H1 (cell line): ENCODE measurements around the gene TRIM65. TPM values are rescaled to one million over a fixed set of nuclear protein-coding genes. Genes with fewer than 3 reads are reported as not detected.
A peak's percentile ranks its signal among the peaks of the same experiment; 100 is the strongest.

Experiments
- CTCF ChIA-PET: fragments of 300-600 bp; sonication (Branson Sonifier 250); formaldehyde crosslinking; loops from one replicate; lab custom pipeline; 2021; ENCODE audit not compliant: partially characterized antibody; lab: Charles Lee
- POLR2A ChIA-PET: fragments of 300-600 bp; sonication (Branson Sonifier 250); formaldehyde crosslinking; loops from one replicate; lab custom pipeline; 2021; ENCODE audit warnings: inconsistent platforms; ENCODE audit not compliant: partially characterized antibody; lab: Charles Lee
- DNase-seq, 2 experiments: peaks; one replicate each; pipeline versions ENCODE4 v3.0.0 to v3.0.0-alpha.2; 2010 to 2022; ENCODE audit warnings: low spot score in 2 of 2, low read depth in 1 of 2, mixed read lengths in 1 of 2
- FAIRE-seq: peaks from 2 replicates; lab custom pipeline; 2011; peaks lifted over from hg19 to GRCh38; lab: Jason Lieb, UNC
- H2AFZ ChIP-seq: 2 replicates; pipeline ENCODE4 v1.8.1; 2012; ENCODE audit warnings: low read length, inconsistent platforms
- H2AK5ac ChIP-seq: 2 replicates; pipeline ENCODE4 v1.6.1; 2013; ENCODE audit warnings: low read depth, low read length
- H2BK120ac ChIP-seq: replicated peaks from 2 replicates; pipeline ENCODE3; 2013; ENCODE audit warnings: low read depth, low read length, inconsistent platforms
- H2BK12ac ChIP-seq: 2 replicates; pipeline ENCODE4 v1.6.1; 2013; ENCODE audit warnings: low read depth, low read length
- H2BK15ac ChIP-seq: 2 replicates; pipeline ENCODE4 v1.6.1; 2013; ENCODE audit warnings: low read length
- H2BK20ac ChIP-seq: 2 replicates; pipeline ENCODE4 v1.6.1; 2013; ENCODE audit warnings: low read length
- H2BK5ac ChIP-seq: 2 replicates; pipeline ENCODE4 v1.6.1; 2013; ENCODE audit warnings: low read depth, low read length
- H3K14ac ChIP-seq: 2 replicates; pipeline ENCODE4 v1.6.1; 2013; ENCODE audit warnings: inconsistent platforms; ENCODE audit not compliant: insufficient read length
- H3K18ac ChIP-seq: 2 replicates; pipeline ENCODE4 v1.6.1; 2013; ENCODE audit warnings: low read length; ENCODE audit errors: extremely low read depth
- H3K23ac ChIP-seq: 2 replicates; pipeline ENCODE4 v1.6.1; 2013; ENCODE audit warnings: inconsistent platforms; ENCODE audit not compliant: insufficient read length
- H3K23me2 ChIP-seq: 2 replicates; pipeline ENCODE4 v1.6.1; 2013; ENCODE audit warnings: low read depth, low read length
- H3K27ac ChIP-seq: 2 replicates; pipeline ENCODE4 v1.6.1; 2011; ENCODE audit warnings: low read depth, low read length, inconsistent platforms
- H3K27me3 ChIP-seq, 4 experiments: replicated peaks in 1 of 4; 1 replicate in 1 of 4; 2 replicates in 3 of 4; pipeline versions ENCODE4 v1.6.1 to v1.8.1; 2011 to 2013; ENCODE audit warnings: low read length in 3 of 4, mild to moderate bottlenecking in 3 of 4, inconsistent platforms in 2 of 4, mixed read lengths in 2 of 4, moderate library complexity in 1 of 4; ENCODE audit not compliant: control insufficient read depth in 3 of 4, insufficient read depth in 3 of 4; ENCODE audit errors: extremely low read depth in 1 of 4
- H3K36me3 ChIP-seq, 4 experiments: 2 replicates each; pipeline versions ENCODE4 v1.6.1 to v1.8.1; 2011 to 2013; ENCODE audit warnings: mild to moderate bottlenecking in 4 of 4, low read length in 3 of 4, moderate library complexity in 2 of 4, control low read depth in 1 of 4, inconsistent platforms in 1 of 4; ENCODE audit not compliant: insufficient read depth in 4 of 4, control insufficient read depth in 2 of 4
- H3K4ac ChIP-seq: replicated peaks from 2 replicates; pipeline ENCODE3; 2013; ENCODE audit warnings: low read length, low read depth, mixed read lengths, inconsistent platforms; ENCODE audit not compliant: insufficient read length
- H3K4me1 ChIP-seq, 4 experiments: replicated peaks in 1 of 4; 1 replicate in 1 of 4; 2 replicates in 3 of 4; pipeline versions ENCODE4 v1.6.1 to v1.8.1; 2011 to 2013; ENCODE audit warnings: low read length in 3 of 4, inconsistent platforms in 2 of 4, mixed read lengths in 1 of 4; ENCODE audit not compliant: insufficient read depth in 4 of 4, control insufficient read depth in 3 of 4
- H3K4me2 ChIP-seq, 2 experiments: 2 replicates each; pipeline versions ENCODE4 v1.6.1 to v1.8.1; 2011 to 2013; ENCODE audit warnings: low read depth in 2 of 2, low read length in 2 of 2, control low read depth in 1 of 2, inconsistent platforms in 1 of 2, mild to moderate bottlenecking in 1 of 2; ENCODE audit not compliant: insufficient read depth in 1 of 2
- H3K4me3 ChIP-seq, 4 experiments: fragments of 200-600, 300-600 bp in 1 of 4; sonication (generic), shearing (Covaris generic), sonication (Bioruptor Twin) in 1 of 4; 2 replicates each; pipeline versions ENCODE4 v1.5.1 to v1.8.1; 2011 to 2016; ENCODE audit warnings: low read length in 4 of 4, low read depth in 3 of 4, control low read depth in 2 of 4, inconsistent platforms in 2 of 4, mild to moderate bottlenecking in 2 of 4, mixed read lengths in 1 of 4, moderate library complexity in 1 of 4; ENCODE audit not compliant: insufficient read depth in 2 of 4; ENCODE audit errors: extremely low read depth in 1 of 4
- H3K56ac ChIP-seq: replicated peaks from 2 replicates; pipeline ENCODE3; 2013; ENCODE audit warnings: low read depth, mild to moderate bottlenecking, mixed read lengths, low read length, inconsistent platforms; ENCODE audit not compliant: insufficient read length
- H3K79me1 ChIP-seq: 2 replicates; pipeline ENCODE4 v1.6.1; 2013; ENCODE audit warnings: low read depth, low read length, control low read depth
- H3K79me2 ChIP-seq, 2 experiments: 2 replicates each; pipeline versions ENCODE4 v1.6.1 to v1.8.1; 2012 to 2013; ENCODE audit warnings: low read length in 2 of 2, mild to moderate bottlenecking in 2 of 2, inconsistent platforms in 1 of 2; ENCODE audit not compliant: insufficient read depth in 2 of 2, control insufficient read depth in 1 of 2
- H3K9ac ChIP-seq, 4 experiments: replicated peaks in 1 of 4; 1 replicate in 1 of 4; 2 replicates in 3 of 4; pipeline versions ENCODE4 v1.6.1 to v1.8.1; 2011 to 2013; ENCODE audit warnings: low read depth in 3 of 4, low read length in 3 of 4, control low read depth in 2 of 4, mild to moderate bottlenecking in 2 of 4, moderate library complexity in 2 of 4, inconsistent platforms in 1 of 4; ENCODE audit errors: extremely low read depth in 1 of 4
- H3K9me3 ChIP-seq, 2 experiments: 2 replicates each; pipeline versions ENCODE4 v1.6.1 to v1.8.1; 2012 to 2013; ENCODE audit warnings: mild to moderate bottlenecking in 2 of 2, moderate library complexity in 2 of 2, control low read depth in 1 of 2, inconsistent platforms in 1 of 2, low read depth in 1 of 2, low read length in 1 of 2, mixed read lengths in 1 of 2; ENCODE audit not compliant: insufficient read depth in 2 of 2
- H4K20me1 ChIP-seq, 2 experiments: replicated peaks in 1 of 2; 2 replicates each; pipeline versions ENCODE3 to v1.8.1; 2011 to 2013; ENCODE audit warnings: inconsistent platforms in 2 of 2, low read length in 2 of 2, mild to moderate bottlenecking in 1 of 2; ENCODE audit not compliant: insufficient read depth in 2 of 2, control insufficient read depth in 1 of 2
- H4K5ac ChIP-seq: 2 replicates; pipeline ENCODE4 v1.6.1; 2013; ENCODE audit warnings: low read length, low read depth, mixed read lengths, inconsistent platforms; ENCODE audit not compliant: insufficient read length
- H4K8ac ChIP-seq: 2 replicates; pipeline ENCODE4 v1.8.0; 2013; ENCODE audit warnings: mild to moderate bottlenecking, moderate library complexity, low read length, inconsistent platforms; ENCODE audit not compliant: insufficient read depth; ENCODE audit errors: extremely low read depth
- H4K91ac ChIP-seq: replicated peaks from 2 replicates; pipeline ENCODE3; 2013; ENCODE audit warnings: low read length, mixed read lengths, inconsistent platforms; ENCODE audit not compliant: insufficient read length
- ASH2L ChIP-seq: fragments of 200-600, 300-600 bp; sonication (generic); IDR thresholded peaks from one replicate; pipeline ENCODE4 v1.7.1; 2017; ENCODE audit warnings: low read length
- CHD2 ChIP-seq: IDR thresholded peaks from 2 replicates; pipeline ENCODE4 v1.6.1; 2012; ENCODE audit warnings: low read length, improper control_type of control experiment
- EP300 ChIP-seq, 2 experiments: IDR thresholded peaks; 1 replicate in 1 of 2; 2 replicates in 1 of 2; pipeline ENCODE4 v1.6.1; 2011 to 2012; ENCODE audit warnings: low read depth in 2 of 2, low read length in 2 of 2, mild to moderate bottlenecking in 2 of 2, borderline replicate concordance in 1 of 2, inconsistent platforms in 1 of 2, moderate library complexity in 1 of 2
- GABPA ChIP-seq: IDR thresholded peaks from 2 replicates; pipeline ENCODE4 v1.6.1; 2011; ENCODE audit warnings: mild to moderate bottlenecking, low read length, moderate library complexity, borderline replicate concordance; ENCODE audit not compliant: insufficient read depth
- GTF2F1 ChIP-seq: IDR thresholded peaks from 2 replicates; pipeline ENCODE4 v1.6.1; 2012; ENCODE audit warnings: low read depth, low read length, improper control_type of control experiment, borderline replicate concordance
- KDM5A ChIP-seq: fragments of 200-600 bp; IDR thresholded peaks from 2 replicates; pipeline ENCODE4 v1.7.1; 2012; ENCODE audit warnings: mild to moderate bottlenecking, low read length, inconsistent platforms, mixed read lengths
- NRF1 ChIP-seq: IDR thresholded peaks from 2 replicates; pipeline ENCODE4 v1.6.1; 2011; ENCODE audit warnings: mild to moderate bottlenecking, low read depth, low read length, improper control_type of control experiment
- PHF8 ChIP-seq: fragments of 200-600 bp; sonication (generic); conservative IDR thresholded peaks from 2 replicates; pipeline ENCODE4 v1.7.1; 2012; ENCODE audit warnings: low read depth, mild to moderate bottlenecking, inconsistent platforms, low read length, moderate library complexity
- POLR2A ChIP-seq, 2 experiments: IDR thresholded peaks; 1 replicate in 1 of 2; 2 replicates in 1 of 2; pipeline ENCODE4 v1.6.1; 2011; ENCODE audit warnings: low read depth in 2 of 2, low read length in 2 of 2, mild to moderate bottlenecking in 2 of 2; ENCODE audit errors: control extremely low read depth in 1 of 2
- RBBP5 ChIP-seq: IDR thresholded peaks from 2 replicates; pipeline ENCODE4 v1.7.1; 2012; ENCODE audit warnings: low read depth, mild to moderate bottlenecking, inconsistent platforms, low read length, moderate library complexity, borderline replicate concordance
- RFX5 ChIP-seq: IDR thresholded peaks from 2 replicates; pipeline ENCODE4 v1.6.1; 2011; ENCODE audit warnings: low read depth, low read length, improper control_type of control experiment, borderline replicate concordance
- SP1 ChIP-seq: IDR thresholded peaks from 2 replicates; pipeline ENCODE4 v1.6.1; 2011; ENCODE audit warnings: low read depth, low read length
- SP2 ChIP-seq: IDR thresholded peaks from 2 replicates; pipeline ENCODE4 v1.6.1; 2012; ENCODE audit warnings: mild to moderate bottlenecking, low read length, inconsistent platforms
- TCF12 ChIP-seq: IDR thresholded peaks from 2 replicates; pipeline ENCODE4 v1.6.1; 2011; ENCODE audit warnings: low read depth, mild to moderate bottlenecking, low read length
- WGBS, 2 experiments: shearing (Covaris generic) in 1 of 2; methylation state at CpG; one replicate each; pipeline versions ENCODE4 v1.1.6 to v1.1.7; 2013 to 2015; ENCODE audit warnings: low lambda C conversion rate in 2 of 2, mixed read lengths in 2 of 2, inconsistent platforms in 1 of 2, low coverage in 1 of 2, missing lambda C conversion rate in 1 of 2; ENCODE audit not compliant: insufficient replicate concordance in 2 of 2, insufficient coverage in 1 of 2, insufficient read length in 1 of 2; ENCODE audit errors: extremely low coverage in 1 of 2, missing lambda C conversion rate in 1 of 2; 5-methylcytosine and 5-hydroxymethylcytosine counted together
- polyA plus RNA-seq, 7 experiments: library from polyadenylated mRNA; depleted of rRNA in 3 of 7; stranded (reverse) in 5 of 7; unstranded in 2 of 7; fragments of >200 nt in 5 of 7; fragments of 200-250 nt in 2 of 7; gene quantifications; 1 replicate in 5 of 7; 2 replicates in 1 of 7; 4 replicates in 1 of 7; pipeline versions ENCODE4 v1.2.1 to v1.2.3, GENCODE V29; 2011 to 2013; ENCODE audit warnings: missing spikeins in 2 of 7, mixed read lengths in 2 of 7
- total RNA-seq: library from RNA; stranded (reverse); fragmentation: NEBNext Ultra II Directional; extraction: Animal tissue kit (Norgen Biotek cat#: 25700); gene quantifications from 2 replicates; pipeline ENCODE4 v1.2.1, GENCODE V29; 2021
- TF ChIP-seq, protein P1 (sequence below): IDR thresholded peaks from 2 replicates; pipeline ENCODE4 v1.6.1; 2011; ENCODE audit warnings: low read depth, mild to moderate bottlenecking, low read length; ENCODE audit not compliant: insufficient read depth

The TRIM65 gene
- total and polyA plus RNA-seq, 2 of the 8 experiments (the other 6 are each of a cell fraction or from before 2014, with no cell fraction given): 21.2 to 48.6 TPM

GRCh38 chr17:75840799-75841164 lies 56.0 kb downstream of the TRIM65 start:
- Histone ChIP-seq H3K79me2 (no peaks in the 10 kb centered on the region), H3K79me1 (no peaks in the 10 kb centered on the region), H2AK5ac (no peak overlapping the region), H3K4me2 (no peak overlapping the region), H2BK20ac (no peak overlapping the region), H4K5ac (no peak overlapping the region), H3K23ac (no peak overlapping the region), H2AFZ (no peak overlapping the region), H3K27me3 (no peaks in the 10 kb centered on the region), H3K36me3 (no peaks in the 10 kb centered on the region), H2BK15ac (no peak overlapping the region), H3K4ac (no peak overlapping the region), H2BK12ac (no peak overlapping the region), H3K4me3 (no peak overlapping the region), H3K56ac (no peak overlapping the region), H4K91ac (no peak overlapping the region), H3K9ac (no peak overlapping the region), H2BK120ac (no peak overlapping the region), H3K14ac (no peak overlapping the region), H3K9me3 (no peaks in the 10 kb centered on the region), H2BK5ac (no peak overlapping the region), H3K18ac (no peak overlapping the region), H4K20me1 (no peaks in the 10 kb centered on the region), H3K23me2 (no peaks in the 10 kb centered on the region), H3K27ac (no peak overlapping the region), H4K8ac (peak overlapping the region; percentile 85), H3K4me1 (peaks cover 0 to 8% (median 6%) of the 10 kb centered on the region in 4 experiments; a peak in 4 of 7 replicates)
- DNase-seq (no peak), FAIRE-seq (no peak)
- POLR2A ChIA-PET: interaction anchor here (1.0 to 2.0 kb wide), 2 partner anchors 9 to 61 kb away, joined by 3 to 9 read pairs; no protein-coding TSS in a partner anchor
- CTCF ChIA-PET: interaction anchor here (0.8 to 27.2 kb wide), 3 partner anchors 10 to 61 kb away, joined by 3 to 563 read pairs (median 563); partner anchors contain the start of genes UNC13D and WBP2
- WGBS, 2 experiments: 80% methylated on average over 3 of the region's 7 CpGs; no CpG with 5 or more reads in 1 of the 2 experiments
- TF ChIP-seq TCF12 (no peak), SP2 (no peak), RBBP5 (no peak), NRF1 (no peak), EP300 (IDR thresholded peaks at IDR 0.05; ENCODE audit: borderline replicate concordance in 1 of 2, low read depth in 2 of 2, low read length in 2 of 2) (no peak), PHF8 (no peak), RFX5 (no peak), POLR2A (IDR thresholded peaks at IDR 0.05; ENCODE audit: control extremely low read depth in 1 of 2, low read depth in 2 of 2, low read length in 2 of 2) (no peak), ASH2L (no peak), GTF2F1 (no peak), CHD2 (no peak), GABPA (no peak), SP1 (no peak), KDM5A (no peak)
- TF ChIP-seq, protein P1, sequence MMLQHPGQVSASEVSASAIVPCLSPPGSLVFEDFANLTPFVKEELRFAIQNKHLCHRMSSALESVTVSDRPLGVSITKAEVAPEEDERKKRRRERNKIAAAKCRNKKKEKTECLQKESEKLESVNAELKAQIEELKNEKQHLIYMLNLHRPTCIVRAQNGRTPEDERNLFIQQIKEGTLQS: no peak
